Activated CD4-positive, CD25-positive, alpha-beta regulatory T cell treated with anti-CD3 and anti-CD28 coated beads, Interleukin-2, amount 50 U/mL, for 16 hours (primary cell): ENCODE measurements around the gene TMTC1.

ENCODE experiments used
- DNase-seq: peaks from one replicate; pipeline ENCODE4 v3.0.0-alpha.2; 2020; ENCODE audit warnings: low read depth, low spot score

Gene TMTC1

GRCh38 chr12:29711381-29711780 is 72.4 kb downstream of the TMTC1 start:
- DNase-seq: no peak

- no peak for DNase-seq
Observed at GRCh38 chr12:29710104-29710503, 73.6 kb downstream of the TMTC1 start.

GRCh38 chr12:29709496-29710040 is 74.2 kb downstream of the TMTC1 start:
- DNase-seq: no peak

- DNase-seq: no peak
Observed at GRCh38 chr12:29709054-29709453, 74.7 kb downstream of the TMTC1 start.

DNA sequence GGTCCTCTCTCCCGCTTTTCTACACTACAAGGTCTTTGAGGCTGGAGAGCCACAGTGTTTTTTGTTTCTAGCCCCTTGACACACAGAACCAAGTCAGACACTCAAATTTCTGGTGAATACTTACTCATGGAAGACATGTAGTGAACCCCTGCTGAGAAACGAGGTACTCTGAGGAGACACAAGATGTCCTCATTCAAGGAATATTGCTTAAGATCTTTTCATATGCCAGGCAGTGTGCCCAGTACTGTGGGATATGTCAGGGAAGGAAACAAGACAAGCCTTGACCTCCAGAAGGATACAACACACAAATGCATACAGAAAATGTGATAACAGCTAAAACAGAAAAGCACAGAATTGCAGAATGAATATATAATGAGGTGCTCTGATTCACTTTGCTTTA is 75.9 kb downstream of the TMTC1 start:
- no peak for DNase-seq

DNA sequence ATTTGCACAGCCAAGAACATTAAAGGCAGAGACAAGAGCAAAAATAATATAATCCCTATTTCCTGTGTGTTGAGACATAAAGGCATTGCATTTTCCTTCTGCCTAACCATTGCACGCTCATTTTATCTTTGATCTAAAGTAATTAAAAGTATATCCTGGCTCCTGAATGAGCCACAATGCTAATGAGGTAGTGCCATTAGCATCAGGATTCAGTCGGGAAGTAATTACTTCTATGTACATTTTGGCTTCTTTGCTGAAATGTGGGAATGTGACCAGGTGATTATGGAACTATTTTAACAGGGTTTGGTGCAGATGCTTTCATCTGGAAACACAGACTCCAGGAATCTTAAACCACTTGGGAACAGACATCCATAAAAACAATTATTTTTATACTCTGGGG is 77.4 kb downstream of the TMTC1 start:
- DNase-seq: no peak

- no peak for DNase-seq
Observed at GRCh38 chr12:29703528-29703927, 80.2 kb downstream of the TMTC1 start.

- DNase-seq: no peak
Observed at GRCh38 chr12:29702972-29703371, 80.8 kb downstream of the TMTC1 start.

- no peak for DNase-seq
Observed at GRCh38 chr12:29702222-29702621, 81.5 kb downstream of the TMTC1 start.

- no peak for DNase-seq
Observed at GRCh38 chr12:29700761-29701481, 82.8 kb downstream of the TMTC1 start.

DNA sequence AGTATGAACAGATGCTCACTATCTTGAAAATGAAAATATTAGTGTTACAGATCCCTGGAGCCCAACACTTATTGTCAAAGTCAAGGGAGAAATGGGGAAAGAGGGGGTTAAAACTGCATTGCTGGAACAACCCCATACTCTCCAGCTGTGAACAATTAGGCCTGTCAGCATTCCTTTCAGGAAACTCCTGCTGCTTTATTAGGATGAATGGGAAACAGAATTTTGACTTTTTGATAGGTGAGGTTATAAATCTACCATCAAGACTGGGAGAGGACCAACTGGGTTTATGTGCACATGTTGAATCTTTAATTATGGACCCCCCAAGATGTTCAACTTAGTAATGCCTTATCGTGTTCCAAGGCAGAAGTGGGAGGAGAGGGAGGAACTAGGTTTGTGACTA is 85.0 kb downstream of the TMTC1 start:
- no peak for DNase-seq

DNA sequence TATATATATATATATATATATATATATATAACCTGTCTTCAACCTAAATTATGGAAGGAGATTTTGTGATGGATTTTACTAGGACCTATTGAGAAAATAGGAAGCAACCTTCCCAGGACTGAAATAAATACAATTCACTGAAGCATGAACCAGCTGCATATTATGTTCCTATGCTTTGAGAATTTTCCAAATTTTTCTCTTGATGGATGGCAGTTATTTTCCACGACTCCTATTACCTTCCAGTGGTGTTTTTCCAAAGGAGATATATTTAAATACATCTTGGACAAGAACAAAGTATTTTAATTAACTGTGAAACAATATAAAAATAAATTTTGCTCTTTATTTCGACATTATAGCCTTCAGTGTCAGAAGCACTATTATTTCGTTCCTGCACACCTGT is 87.9 kb downstream of the TMTC1 start:
- no peak for DNase-seq

GRCh38 chr12:29695026-29695425 is 88.7 kb downstream of the TMTC1 start:
- no peak for DNase-seq

GRCh38 chr12:29694002-29694401 is 89.7 kb downstream of the TMTC1 start:
- no peak for DNase-seq

DNA sequence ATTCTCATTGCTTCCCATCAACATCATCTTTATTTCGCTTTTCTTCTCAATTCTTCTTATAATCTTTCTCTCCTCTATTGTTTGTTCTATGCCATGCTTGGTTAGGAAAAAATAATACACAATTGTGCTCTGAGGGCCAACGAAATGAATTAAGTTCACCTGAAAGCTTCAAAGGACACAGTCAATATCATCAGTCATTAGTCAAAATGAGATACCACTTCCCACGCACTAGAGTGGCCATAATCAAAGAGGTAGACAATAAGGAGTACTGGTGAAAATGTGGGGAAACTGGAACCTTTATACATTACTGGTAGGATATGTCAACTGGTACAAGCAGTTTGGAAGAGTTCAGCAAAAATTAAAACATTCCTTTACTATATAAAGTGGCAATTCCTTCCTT is 91.5 kb downstream of the TMTC1 start:
- no peak for DNase-seq

- DNase-seq: no peak
Observed at GRCh38 chr12:29691161-29691854, 92.4 kb downstream of the TMTC1 start.

DNA sequence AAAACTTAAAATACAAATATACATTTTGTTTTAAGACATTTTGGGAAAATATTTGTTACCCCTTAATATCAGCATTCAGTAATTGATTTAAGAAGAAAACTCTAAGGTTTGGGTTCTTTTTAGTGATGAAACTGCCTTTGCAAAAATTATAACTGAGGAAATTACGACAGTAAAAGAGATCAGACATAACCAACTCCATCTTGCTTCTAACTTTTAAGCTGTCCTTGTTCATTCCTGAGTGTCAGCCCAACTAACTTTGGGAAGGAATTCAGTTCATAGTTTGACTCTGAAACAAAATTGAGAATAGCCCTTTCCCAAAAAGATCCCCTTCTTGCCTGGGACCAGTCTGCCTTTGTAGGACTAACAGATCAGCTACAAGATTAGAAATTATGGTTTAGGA is 93.0 kb downstream of the TMTC1 start:
- no peak for DNase-seq

DNA sequence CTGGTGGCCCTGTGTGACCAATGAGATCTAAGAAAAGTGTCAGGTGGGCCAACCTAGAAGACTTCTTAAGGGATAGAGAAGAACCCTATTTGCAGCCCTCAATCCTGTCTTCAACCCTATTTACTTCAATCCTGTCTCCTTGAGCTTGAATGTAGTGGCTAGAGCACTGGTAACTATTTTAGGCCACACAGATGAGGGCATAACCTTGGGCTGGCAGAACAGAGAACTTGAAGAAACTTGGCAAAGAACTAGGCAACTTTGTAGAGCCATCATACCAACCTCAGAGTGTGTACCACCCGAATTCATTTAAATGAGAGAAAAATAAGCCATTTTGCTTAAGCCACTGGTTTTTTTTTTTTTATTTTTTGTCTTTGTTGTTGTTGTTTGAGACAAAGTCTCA is 94.8 kb downstream of the TMTC1 start:
- no peak for DNase-seq

DNA sequence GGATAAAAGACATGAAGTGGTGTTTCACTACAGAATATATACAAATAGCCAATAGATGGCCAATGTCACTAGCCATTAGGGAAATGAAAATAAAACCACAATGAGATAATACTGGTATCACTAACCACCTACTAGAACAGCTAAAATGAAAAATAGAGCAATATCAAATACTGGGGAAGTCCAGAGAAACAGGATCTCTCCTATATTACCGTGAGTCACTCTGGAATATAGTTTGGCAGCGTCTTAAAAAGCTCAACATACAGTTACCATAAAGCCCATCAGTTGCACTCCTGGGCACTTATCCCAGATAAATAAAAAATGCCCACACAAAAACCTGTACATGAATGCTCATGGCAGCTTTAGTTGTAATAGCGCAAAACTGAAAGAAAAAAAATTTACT is 101.7 kb downstream of the TMTC1 start:
- DNase-seq: no peak

- DNase-seq: no peak
Observed at GRCh38 chr12:29681370-29681769, 102.4 kb downstream of the TMTC1 start.

DNA sequence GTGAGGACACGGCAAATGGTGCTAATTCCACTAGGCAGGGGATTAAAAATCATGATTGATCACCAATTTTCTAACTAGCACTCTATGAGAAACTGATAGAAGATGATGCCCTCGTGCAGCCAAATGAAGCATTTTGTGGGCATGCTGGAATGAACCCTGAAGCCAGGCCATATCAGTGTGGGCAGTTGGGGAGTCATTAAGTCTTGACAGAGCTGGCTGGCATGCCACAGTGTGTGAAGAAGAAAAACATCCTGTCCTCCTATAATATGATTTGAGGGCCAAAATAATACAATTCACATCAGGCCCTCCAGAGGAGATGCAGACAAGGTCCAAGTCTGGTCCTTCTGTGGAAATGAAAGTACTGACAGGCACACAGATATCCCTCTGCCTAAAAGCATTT is 107.1 kb downstream of the TMTC1 start:
- no peak for DNase-seq

- DNase-seq: no peak
Observed at GRCh38 chr12:29674463-29674862, 109.3 kb downstream of the TMTC1 start.

DNA sequence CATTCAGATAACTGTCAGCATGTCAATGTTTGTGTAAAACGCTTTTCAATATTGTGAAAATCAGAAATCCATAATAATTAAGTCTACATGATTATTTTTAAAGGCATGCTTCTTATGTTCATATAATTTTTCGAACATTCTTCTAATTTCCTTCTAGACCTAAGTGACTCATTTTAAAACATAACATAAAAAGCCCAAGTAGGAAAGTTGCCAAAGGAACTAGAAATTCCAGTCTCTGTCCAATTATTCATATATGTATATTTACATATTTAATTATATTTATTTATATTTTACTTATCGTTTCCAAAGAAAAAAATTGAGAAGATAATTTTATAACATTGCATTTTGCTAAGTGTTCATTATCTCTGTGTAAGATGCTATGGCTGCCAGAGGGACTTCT is 110.4 kb downstream of the TMTC1 start:
- no peak for DNase-seq
